ENCODE data around the gene NEAT1.

GRCh38 chr11:65416841-65417701 lies 5.5 kb upstream of the NEAT1 start:
- TF ChIP-seq CTCF (IDR thresholded peaks at IDR 0.05; ENCODE audit: poor library complexity, severe bottlenecking) (no peak), POLR2AphosphoS5 (IDR thresholded peaks at IDR 0.05) (no peak), EP300 (conservative IDR thresholded peaks at IDR 0.05; ENCODE audit: poor library complexity, severe bottlenecking) (no peak), EZH2 (IDR thresholded peaks at IDR 0.05; ENCODE audit: borderline replicate concordance, insufficient read depth, low read length, poor library complexity, severe bottlenecking) (no peak), REST (IDR thresholded peaks at IDR 0.05; ENCODE audit: borderline replicate concordance) (no peak), SMC3 (conservative IDR thresholded peaks at IDR 0.05; ENCODE audit: poor library complexity) (no peak), TAF1 (IDR thresholded peaks at IDR 0.05; ENCODE audit: low read depth) (no peak), RAD21 (conservative IDR thresholded peaks at IDR 0.05) (no peak)

Measured in neural cell (in vitro differentiated cells).